Testis (tissue), 3 donors: ENCODE results near the gene MAN1A1. TPM values are rescaled to one million over a fixed set of nuclear protein-coding genes. Genes with fewer than 3 reads are reported as not detected.

Source experiments
- DNase-seq: peaks from one replicate; pipeline ENCODE4 v3.0.0-alpha.2; 2019
- H3K27ac ChIP-seq, 2 donors: fragments of 200-600 bp; sonication (generic); one replicate each; pipeline ENCODE4 v1.5.1; 2019
- H3K27me3 ChIP-seq: fragments of 200-600 bp; sonication (generic); one replicate; pipeline ENCODE4 v1.5.1; 2019
- H3K36me3 ChIP-seq: fragments of 200-600 bp; sonication (generic); one replicate; pipeline ENCODE4 v1.5.1; 2017; ENCODE audit warnings: low read depth; ENCODE audit errors: missing control alignments
- H3K4me1 ChIP-seq: fragments of 200-600 bp; sonication (generic); one replicate; pipeline ENCODE4 v1.5.1; 2019
- H3K4me3 ChIP-seq, 2 donors: fragments of 200-600 bp; sonication (generic); one replicate each; pipeline ENCODE4 v1.5.1; 2017 to 2019
- H3K9me3 ChIP-seq: fragments of 200-600 bp; sonication (generic); one replicate; pipeline ENCODE4 v1.5.1; 2017
- POLR2A ChIP-seq: fragments of 450-650 bp; IDR thresholded peaks from one replicate; pipeline ENCODE4 v1.6.1; 2017; ENCODE audit warnings: antibody characterized with exemption, mild to moderate bottlenecking, moderate library complexity
- WGBS, 2 donors: methylation state at CpG; one replicate each; pipeline ENCODE4 v1.1.5; 2018; 5-methylcytosine and 5-hydroxymethylcytosine counted together
- intact Hi-C: fragments of 100-400 bp; cut with DNase I; formaldehyde crosslinking; loops from one replicate; pipeline ENCODE4 v1.15.1; 2023; ENCODE audit warnings: low total_unique reads
- polyA plus RNA-seq: library from polyadenylated mRNA; stranded (reverse); fragments of 350-450 nt; fragmentation: Illumina TruSeq; extraction: RNeasy Lipid Tissue Mini Kit (QIAGEN cat#74804); gene quantifications from one replicate; pipeline ENCODE4 v1.2.3, GENCODE V29; 2014; ENCODE audit warnings: low read depth, low replicate concordance; ENCODE audit not compliant: insufficient read depth
- total RNA-seq, 2 donors: library from RNA; depleted of rRNA; stranded (reverse); fragments of >200 nt; gene quantifications; one replicate each; pipeline ENCODE4 v1.2.3, GENCODE V29; 2016
- TF ChIP-seq, protein P1 (sequence below), 3 experiments: fragments of 450-650 bp in 2 of 3; fragments of 200-600 bp in 1 of 3; sonication (generic) in 1 of 3; IDR thresholded peaks; one replicate each; pipeline ENCODE4 v1.5.1; 2016 to 2019; ENCODE audit warnings: antibody characterized with exemption in 3 of 3, mild to moderate bottlenecking in 2 of 3, moderate library complexity in 1 of 3

MAN1A1 gene
- total and polyA plus RNA-seq, 3 donors from 2014 or later: 12.8 to 21.1 (median 15.0) TPM

DNA sequence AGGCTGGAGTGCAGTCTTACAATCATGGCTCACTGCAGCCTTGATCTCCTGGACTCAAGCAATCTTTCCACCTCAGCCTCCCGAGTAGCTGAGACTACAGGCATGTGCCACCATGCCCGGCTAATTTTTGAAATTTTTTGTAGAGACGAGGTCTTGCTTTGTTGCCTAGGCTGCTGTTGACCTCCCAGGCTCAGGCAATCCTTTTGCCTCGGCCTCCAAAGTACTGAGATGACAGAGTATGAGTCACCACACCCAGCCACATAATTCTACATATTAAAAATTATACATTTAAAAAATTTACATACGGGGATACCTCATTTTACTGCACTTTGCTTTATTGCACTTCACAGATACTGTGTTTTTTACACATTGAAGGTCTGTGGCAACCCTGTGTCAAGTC is 115.1 kb downstream of the MAN1A1 start:
- Histone ChIP-seq H3K36me3 (no peaks in the 10 kb centered on the region), H3K27me3 (no peaks in the 10 kb centered on the region), H3K4me3 (no peak overlapping the region), H3K9me3 (no peaks in the 10 kb centered on the region), H3K4me1 (no peaks in the 10 kb centered on the region), H3K27ac (no peak overlapping the region)
- intact Hi-C loops: no loop called here
- no peak for DNase-seq
- no peak for TF ChIP-seq POLR2A
- TF ChIP-seq, protein P1, sequence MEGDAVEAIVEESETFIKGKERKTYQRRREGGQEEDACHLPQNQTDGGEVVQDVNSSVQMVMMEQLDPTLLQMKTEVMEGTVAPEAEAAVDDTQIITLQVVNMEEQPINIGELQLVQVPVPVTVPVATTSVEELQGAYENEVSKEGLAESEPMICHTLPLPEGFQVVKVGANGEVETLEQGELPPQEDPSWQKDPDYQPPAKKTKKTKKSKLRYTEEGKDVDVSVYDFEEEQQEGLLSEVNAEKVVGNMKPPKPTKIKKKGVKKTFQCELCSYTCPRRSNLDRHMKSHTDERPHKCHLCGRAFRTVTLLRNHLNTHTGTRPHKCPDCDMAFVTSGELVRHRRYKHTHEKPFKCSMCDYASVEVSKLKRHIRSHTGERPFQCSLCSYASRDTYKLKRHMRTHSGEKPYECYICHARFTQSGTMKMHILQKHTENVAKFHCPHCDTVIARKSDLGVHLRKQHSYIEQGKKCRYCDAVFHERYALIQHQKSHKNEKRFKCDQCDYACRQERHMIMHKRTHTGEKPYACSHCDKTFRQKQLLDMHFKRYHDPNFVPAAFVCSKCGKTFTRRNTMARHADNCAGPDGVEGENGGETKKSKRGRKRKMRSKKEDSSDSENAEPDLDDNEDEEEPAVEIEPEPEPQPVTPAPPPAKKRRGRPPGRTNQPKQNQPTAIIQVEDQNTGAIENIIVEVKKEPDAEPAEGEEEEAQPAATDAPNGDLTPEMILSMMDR (IDR thresholded peaks at IDR 0.05): no peak
- WGBS, 2 donors: 94 to 96% methylated on average over 5 of the region's 5 CpGs

DNA sequence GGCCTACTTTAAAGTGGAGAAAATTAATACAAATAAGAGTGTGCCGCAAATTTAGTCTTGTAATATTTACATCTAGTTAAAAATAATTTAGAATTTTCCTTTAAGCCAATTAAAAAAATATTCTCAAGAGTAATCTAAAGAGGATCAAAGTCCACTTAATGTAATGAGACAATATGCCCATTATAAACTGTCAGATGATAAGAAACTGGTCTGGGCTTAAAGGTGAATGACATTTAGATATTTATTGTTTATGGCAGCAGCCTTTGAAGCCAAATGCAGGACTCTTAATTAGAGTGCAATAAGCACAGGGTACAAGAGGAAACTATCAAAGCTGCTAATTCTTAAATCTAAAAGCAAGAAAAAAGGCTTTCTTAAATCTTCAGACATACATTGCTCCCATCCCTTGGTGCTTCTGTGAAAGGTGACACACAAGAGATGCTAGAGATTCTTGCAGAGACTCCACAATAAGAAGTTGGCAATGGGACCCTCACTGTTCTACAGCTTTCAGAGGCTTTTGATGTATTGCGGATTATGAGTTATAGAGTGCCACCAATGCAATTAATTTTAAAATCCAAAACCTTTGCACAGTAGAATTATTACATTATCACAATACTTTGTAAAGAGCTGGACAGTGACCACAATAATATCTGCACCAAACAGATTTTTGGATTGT is 116.1 kb downstream of the MAN1A1 start:
- WGBS, 2 donors: 92 to 94% methylated on average over 2 of the region's 2 CpGs
- TF ChIP-seq POLR2A: no peak
- TF ChIP-seq, protein P1 (IDR thresholded peaks at IDR 0.05): no peak

DNA sequence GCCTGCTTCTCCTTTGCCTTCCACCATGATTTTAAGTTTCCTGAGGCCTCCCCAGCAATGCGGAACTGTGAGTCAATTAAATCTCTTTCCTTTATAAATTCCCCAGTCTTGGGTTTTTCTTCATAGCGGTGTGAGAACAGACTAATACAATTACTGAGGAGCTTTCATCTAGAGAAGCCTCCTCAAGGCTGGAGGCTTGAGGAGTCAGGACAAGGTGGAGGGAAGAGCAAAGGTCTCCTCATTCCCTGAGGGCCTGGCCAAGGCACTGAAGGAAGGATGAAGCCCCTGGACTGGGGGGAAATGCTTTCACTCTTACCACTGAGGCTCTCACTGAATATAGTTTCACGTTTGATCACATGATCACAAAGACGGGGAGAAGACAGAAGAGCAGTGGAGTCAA is 118.2 kb downstream of the MAN1A1 start:
- no peaks in the 10 kb centered on the region for H3K27me3 ChIP-seq
- 92 to 95% methylated on average over 4 of the region's 4 CpGs for WGBS, 2 donors
- no peak for TF ChIP-seq POLR2A
- TF ChIP-seq, protein P1 (IDR thresholded peaks at IDR 0.05): no peak
- H3K4me1 ChIP-seq: no peaks in the 10 kb centered on the region
- intact Hi-C loops: no loop called here
- H3K9me3 ChIP-seq: no peaks in the 10 kb centered on the region
- H3K27ac ChIP-seq: no peak overlapping the region
- H3K36me3 ChIP-seq: no peaks in the 10 kb centered on the region
- no peak for DNase-seq
- no peak overlapping the region for H3K4me3 ChIP-seq

More for the DNA sequence above, 116.1 kb downstream of the MAN1A1 start:
- Histone ChIP-seq H3K27ac (no peak overlapping the region), H3K36me3 (no peaks in the 10 kb centered on the region), H3K9me3 (no peaks in the 10 kb centered on the region), H3K4me3 (no peak overlapping the region), H3K27me3 (no peaks in the 10 kb centered on the region), H3K4me1 (no peaks in the 10 kb centered on the region)
- DNase-seq: no peak
- intact Hi-C loops: no loop called here

DNA sequence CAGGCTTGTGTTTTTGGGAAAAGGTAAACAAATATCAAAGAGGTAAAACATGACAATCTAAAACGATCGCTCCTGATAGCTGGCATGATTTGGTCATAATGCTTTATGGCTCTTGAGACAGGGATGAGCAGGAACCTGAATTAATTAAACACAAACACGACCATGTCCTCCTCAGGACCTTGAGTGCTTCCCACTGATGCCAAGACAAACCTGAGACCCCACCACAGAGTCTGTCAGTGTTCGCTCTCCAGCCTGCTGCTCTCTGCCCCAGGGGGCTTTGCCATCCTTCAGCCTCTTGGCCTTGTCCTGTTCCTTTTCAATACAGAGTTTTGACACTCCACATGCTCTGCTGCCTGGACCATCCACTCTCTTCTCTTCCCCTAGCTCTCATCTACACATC is 119.4 kb downstream of the MAN1A1 start:
- Histone ChIP-seq H3K4me1 (no peaks in the 10 kb centered on the region), H3K4me3 (no peak overlapping the region), H3K9me3 (no peaks in the 10 kb centered on the region), H3K27me3 (no peaks in the 10 kb centered on the region), H3K27ac (no peak overlapping the region), H3K36me3 (no peaks in the 10 kb centered on the region)
- intact Hi-C loops: no loop called here
- TF ChIP-seq, protein P1 (IDR thresholded peaks at IDR 0.05): no peak
- TF ChIP-seq POLR2A: no peak
- WGBS, 2 donors: 90 to 94% methylated on average over 4 of the region's 4 CpGs
- no peak for DNase-seq

DNA sequence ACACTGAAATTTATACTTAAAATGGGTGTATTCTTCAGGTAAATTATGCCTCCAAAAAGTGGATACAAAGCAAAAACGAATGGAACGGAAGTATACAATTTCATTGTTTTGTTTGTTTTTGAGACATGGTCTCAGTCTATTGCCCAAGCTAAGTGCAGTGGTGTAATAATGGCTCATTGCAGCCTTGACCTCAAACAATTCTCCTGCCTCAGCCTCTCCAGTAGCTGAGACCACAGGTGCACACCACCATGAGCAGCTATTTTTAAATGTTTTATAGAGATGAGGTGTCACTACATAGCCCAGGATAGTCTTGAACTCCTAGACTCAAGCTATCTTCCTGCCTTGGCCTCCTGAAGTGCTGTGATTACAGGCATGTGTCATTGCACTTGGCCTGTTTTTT is 122.2 kb downstream of the MAN1A1 start:
- intact Hi-C loops: no loop called here
- Histone ChIP-seq H3K27me3 (no peaks in the 10 kb centered on the region), H3K4me3 (no peak overlapping the region), H3K9me3 (no peaks in the 10 kb centered on the region), H3K36me3 (no peaks in the 10 kb centered on the region), H3K4me1 (no peaks in the 10 kb centered on the region), H3K27ac (no peak overlapping the region)
- TF ChIP-seq, protein P1 (IDR thresholded peaks at IDR 0.05): no peak
- no peak for TF ChIP-seq POLR2A
- DNase-seq: no peak
- WGBS, 2 donors: 86 to 90% methylated on average over 2 of the region's 2 CpGs
